HEK293 (cell line): ENCODE results near the gene CSNK1G2.

Experiments used
- GLIS1 ChIP-seq: fragments of 450-650 bp; formaldehyde crosslinking; IDR thresholded peaks from 2 replicates; pipeline ENCODE4 v1.5.1; 2016; ENCODE audit warnings: missing biosample characterization, missing genetic modification characterization
- KLF10 ChIP-seq: fragments of 450-650 bp; IDR thresholded peaks from 2 replicates; pipeline ENCODE4 v1.5.1; 2018; ENCODE audit warnings: missing biosample characterization, mild to moderate bottlenecking, missing genetic modification characterization
- MYNN ChIP-seq: fragments of 450-650 bp; formaldehyde crosslinking; IDR thresholded peaks from 2 replicates; pipeline ENCODE4 v1.5.1; 2016; ENCODE audit warnings: missing biosample characterization, missing genetic modification characterization, borderline replicate concordance
- PATZ1 ChIP-seq: fragments of 450-650 bp; formaldehyde crosslinking; IDR thresholded peaks from 2 replicates; pipeline ENCODE4 v1.5.1; 2016; ENCODE audit warnings: missing biosample characterization, missing genetic modification characterization
- PRDM10 ChIP-seq: fragments of 450-650 bp; formaldehyde crosslinking; IDR thresholded peaks from 2 replicates; pipeline ENCODE4 v1.5.1; 2016; ENCODE audit warnings: missing biosample characterization, missing genetic modification characterization
- PRDM2 ChIP-seq: fragments of 450-650 bp; formaldehyde crosslinking; IDR thresholded peaks from 2 replicates; pipeline ENCODE4 v1.5.1; 2016; ENCODE audit warnings: missing biosample characterization, missing genetic modification characterization, borderline replicate concordance
- PRDM4 ChIP-seq: fragments of 450-650 bp; formaldehyde crosslinking; IDR thresholded peaks from 2 replicates; pipeline ENCODE4 v1.5.1; 2017; ENCODE audit warnings: missing biosample characterization, missing genetic modification characterization
- SP3 ChIP-seq: fragments of 450-650 bp; formaldehyde crosslinking; IDR thresholded peaks from 2 replicates; pipeline ENCODE4 v1.5.1; 2016; ENCODE audit warnings: missing biosample characterization, missing genetic modification characterization
- ZNF133 ChIP-seq: fragments of 450-650 bp; formaldehyde crosslinking; IDR thresholded peaks from 2 replicates; pipeline ENCODE4 v1.5.1; 2016; ENCODE audit warnings: missing biosample characterization, missing genetic modification characterization
- ZNF174 ChIP-seq: fragments of 450-650 bp; formaldehyde crosslinking; IDR thresholded peaks from 2 replicates; pipeline ENCODE4 v1.5.0; 2017; ENCODE audit warnings: missing biosample characterization, mild to moderate bottlenecking, missing genetic modification characterization
- ZNF175 ChIP-seq: fragments of 450-650 bp; formaldehyde crosslinking; IDR thresholded peaks from 2 replicates; pipeline ENCODE4 v1.5.1; 2016; ENCODE audit warnings: missing biosample characterization, missing genetic modification characterization
- ZNF202 ChIP-seq: fragments of 450-650 bp; formaldehyde crosslinking; IDR thresholded peaks from 2 replicates; pipeline ENCODE4 v1.5.1; 2016; ENCODE audit warnings: missing biosample characterization, missing genetic modification characterization, borderline replicate concordance
- ZNF223 ChIP-seq: fragments of 450-650 bp; formaldehyde crosslinking; IDR thresholded peaks from 2 replicates; pipeline ENCODE4 v1.5.1; 2016; ENCODE audit warnings: missing biosample characterization, missing genetic modification characterization
- ZNF280D ChIP-seq: fragments of 450-650 bp; formaldehyde crosslinking; IDR thresholded peaks from 2 replicates; pipeline ENCODE4 v1.5.1; 2016; ENCODE audit warnings: missing biosample characterization, missing genetic modification characterization
- ZNF354C ChIP-seq: fragments of 450-650 bp; formaldehyde crosslinking; IDR thresholded peaks from 2 replicates; pipeline ENCODE4 v1.5.1; 2016; ENCODE audit warnings: missing biosample characterization, missing genetic modification characterization, low read depth, borderline replicate concordance
- ZNF391 ChIP-seq: fragments of 450-650 bp; formaldehyde crosslinking; IDR thresholded peaks from 2 replicates; pipeline ENCODE4 v1.5.1; 2016; ENCODE audit warnings: low read depth, missing biosample characterization, missing genetic modification characterization, borderline replicate concordance
- ZNF549 ChIP-seq: fragments of 450-650 bp; IDR thresholded peaks from 2 replicates; pipeline ENCODE4 v1.5.1; 2018; ENCODE audit warnings: missing biosample characterization, missing genetic modification characterization, mild to moderate bottlenecking, inconsistent platforms, moderate library complexity
- ZNF629 ChIP-seq: fragments of 450-650 bp; formaldehyde crosslinking; IDR thresholded peaks from 2 replicates; pipeline ENCODE4 v1.5.1; 2017; ENCODE audit warnings: missing biosample characterization, missing genetic modification characterization
- ZNF777 ChIP-seq: fragments of 450-650 bp; formaldehyde crosslinking; IDR thresholded peaks from 2 replicates; pipeline ENCODE4 v1.5.1; 2017; ENCODE audit warnings: missing biosample characterization, missing genetic modification characterization, borderline replicate concordance
- ZNF785 ChIP-seq: fragments of 450-650 bp; formaldehyde crosslinking; IDR thresholded peaks from 2 replicates; pipeline ENCODE4 v1.5.1; 2016; ENCODE audit warnings: missing biosample characterization, missing genetic modification characterization

The CSNK1G2 gene

GRCh38 chr19:1905110-1905862 is 35.7 kb upstream of the CSNK1G2 start, which contains the start of the genes ADAT3 and SCAMP4 (continued):
- TF ChIP-seq PRDM2 (tag by site-specific recombination) = no peak
- TF ChIP-seq ZNF391 (tag by site-specific recombination) = peak; percentile 13; the same call in 1 of the 2 replicates
- peak; percentile 53 for TF ChIP-seq KLF10 (tag by site-specific recombination)
- no peak for TF ChIP-seq MYNN
- TF ChIP-seq ZNF133 (tag by site-specific recombination) = no peak
- no peak for TF ChIP-seq ZNF174 (tag by site-specific recombination)
- no peak for TF ChIP-seq ZNF549 (tag by site-specific recombination)
- TF ChIP-seq ZNF629 = no peak; the same call in 1 of the 2 replicates
- TF ChIP-seq PRDM4 (tag by site-specific recombination) = 0 out of 2 replicates have a peak, but pooled peaks have one; percentile 37
- TF ChIP-seq SP3 = peak; percentile 99
- TF ChIP-seq ZNF280D (tag by site-specific recombination) = no peak
- peak; percentile 33 for TF ChIP-seq PRDM10
- no peak for TF ChIP-seq ZNF777
- no peak for TF ChIP-seq ZNF175 (tag by site-specific recombination)
- TF ChIP-seq ZNF223 (tag by site-specific recombination) = no peak
- TF ChIP-seq ZNF785 (tag by site-specific recombination) = no peak
- TF ChIP-seq ZNF354C (tag by site-specific recombination) = no peak
- peak; percentile 66 for TF ChIP-seq PATZ1 (tag by site-specific recombination)
- peak; percentile 51; the same call in 1 of the 2 replicates for TF ChIP-seq GLIS1 (tag by site-specific recombination)
- no peak for TF ChIP-seq ZNF202 (tag by site-specific recombination)
